HG03064 (cell line): ENCODE measurements around the gene THUMPD3.

Source experiments
- ATAC-seq: cut with Tn5 transposase; IDR thresholded peaks from one replicate; pipeline ENCODE4 v1.9.1; 2021; ENCODE audit warnings: low read depth; ENCODE audit not compliant: unreplicated experiment

The THUMPD3 gene

DNA sequence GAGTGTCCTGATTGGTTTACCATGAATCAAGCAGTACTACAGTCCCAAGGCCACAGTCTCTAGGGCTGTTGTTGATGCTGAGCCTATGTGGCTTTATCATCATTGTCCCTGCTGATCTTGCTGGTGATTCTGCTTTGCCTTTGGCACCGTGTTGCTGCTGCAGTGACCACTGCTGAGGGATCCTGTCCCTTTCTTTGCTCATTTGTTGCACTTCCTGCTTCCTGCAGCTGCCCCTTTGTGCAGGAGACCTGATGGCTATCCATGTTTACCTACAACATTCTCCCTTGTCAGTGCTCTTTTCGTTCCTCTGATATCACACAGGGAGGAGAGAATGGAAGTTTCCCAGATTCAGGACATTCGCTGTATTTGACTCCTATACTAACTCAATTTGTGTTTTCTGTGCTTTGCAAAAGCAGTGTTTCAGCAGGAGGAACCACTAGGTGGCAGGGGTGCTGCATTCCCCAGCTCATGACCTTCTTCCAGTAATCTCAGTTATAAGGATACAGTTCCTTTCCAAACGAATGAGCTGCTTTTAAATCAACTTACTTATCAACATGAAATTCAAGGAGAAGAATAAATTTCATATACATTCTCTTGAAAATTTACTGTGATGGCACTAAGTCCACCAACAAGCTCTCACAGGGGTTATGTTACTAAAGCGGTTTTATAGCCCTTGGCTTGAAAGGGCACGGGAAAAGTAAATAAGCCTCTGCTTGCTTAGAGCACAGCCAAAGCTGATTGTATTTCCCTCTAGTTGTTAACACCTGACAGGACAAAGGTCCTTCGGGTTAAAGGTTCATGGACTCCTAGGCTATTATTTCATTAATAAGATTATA is 9.7 kb upstream of the THUMPD3 start:
- ATAC-seq: no peak

GRCh38 chr3:9361691-9362388 is 1.0 kb upstream of the THUMPD3 start:
- ATAC-seq: no peak

GRCh38 chr3:9369508-9369907 is 6.7 kb downstream of the THUMPD3 start:
- no peak for ATAC-seq

DNA sequence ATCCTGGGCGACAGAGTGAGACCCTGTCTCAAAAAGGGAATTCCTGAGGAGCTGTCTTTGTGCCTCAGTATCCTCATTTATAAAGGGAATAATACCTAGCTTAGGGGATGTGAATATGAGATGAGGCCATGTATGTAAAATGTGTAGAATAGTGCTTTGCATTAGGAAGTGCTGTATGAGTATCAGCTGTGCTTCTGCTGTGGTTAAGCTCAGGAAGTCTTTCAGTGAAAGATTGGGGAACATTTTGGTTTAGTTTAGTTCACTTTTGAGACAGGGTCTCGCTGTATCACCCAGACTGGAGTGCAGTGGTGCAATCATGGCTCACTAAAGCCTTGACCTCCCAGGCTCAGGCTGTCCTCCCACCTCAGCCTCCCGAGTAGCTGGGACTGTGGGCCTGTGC is 10.6 kb downstream of the THUMPD3 start:
- no peak for ATAC-seq

DNA sequence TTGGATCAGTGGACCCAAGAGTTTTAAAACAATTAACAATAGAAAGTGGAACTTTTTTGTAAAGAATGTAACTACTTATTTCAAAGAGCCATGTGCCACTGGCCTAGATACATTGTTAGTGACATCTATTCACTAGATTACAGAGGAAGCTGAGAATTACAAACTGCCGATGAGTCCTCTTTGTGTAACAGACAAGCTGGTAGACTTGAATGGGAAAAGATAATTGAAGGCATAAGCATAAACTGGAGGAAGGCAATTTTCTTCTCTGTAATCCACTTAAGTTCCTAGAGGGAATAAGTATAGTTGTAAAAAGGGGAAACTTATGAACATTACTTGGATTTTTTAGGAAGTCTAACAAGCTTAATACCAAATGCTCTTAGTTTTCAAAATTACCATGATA is 15.1 kb downstream of the THUMPD3 start:
- ATAC-seq: no peak

GRCh38 chr3:9379327-9379726 is 16.5 kb downstream of the THUMPD3 start:
- ATAC-seq: no peak

GRCh38 chr3:9380014-9380413 is 17.2 kb downstream of the THUMPD3 start:
- ATAC-seq: no peak

DNA sequence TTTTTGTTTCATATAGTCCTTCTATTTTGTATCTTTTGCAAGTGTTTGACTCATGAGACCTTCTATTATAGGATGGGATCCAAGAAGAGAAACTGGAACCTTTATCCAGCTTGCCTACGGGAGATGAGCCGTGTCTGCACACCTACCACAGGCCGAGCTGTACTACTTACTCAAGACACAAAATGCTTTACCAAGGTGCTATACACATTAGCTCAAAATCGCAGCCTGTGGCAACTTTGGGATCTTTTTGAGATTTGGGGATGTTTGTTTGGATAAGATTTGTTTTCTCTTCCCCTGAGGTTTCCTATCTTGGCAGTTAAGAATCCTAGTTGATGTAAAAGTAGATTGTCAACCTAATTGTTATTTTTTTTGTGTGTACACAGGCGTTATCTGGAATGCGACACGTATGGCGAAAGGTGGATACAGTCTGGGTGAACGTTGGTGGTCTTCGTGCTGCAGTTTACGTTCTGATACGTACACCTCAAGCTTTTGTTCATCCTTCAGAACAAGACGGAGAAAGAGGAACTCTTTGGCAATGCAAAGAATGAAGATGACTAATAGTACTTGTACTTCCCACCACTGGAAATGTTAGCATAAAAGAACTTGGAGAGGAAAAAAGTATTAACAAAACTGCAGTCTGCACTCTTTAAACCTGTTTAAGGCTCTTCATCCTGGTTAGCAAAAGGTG is 21.4 kb downstream of the THUMPD3 start:
- ATAC-seq: no peak

GRCh38 chr3:9385187-9386077 is 22.6 kb downstream of the THUMPD3 start:
- no peak for ATAC-seq

- no peak for ATAC-seq
Measured at GRCh38 chr3:9386078-9386459, 23.2 kb downstream of the THUMPD3 start.

DNA sequence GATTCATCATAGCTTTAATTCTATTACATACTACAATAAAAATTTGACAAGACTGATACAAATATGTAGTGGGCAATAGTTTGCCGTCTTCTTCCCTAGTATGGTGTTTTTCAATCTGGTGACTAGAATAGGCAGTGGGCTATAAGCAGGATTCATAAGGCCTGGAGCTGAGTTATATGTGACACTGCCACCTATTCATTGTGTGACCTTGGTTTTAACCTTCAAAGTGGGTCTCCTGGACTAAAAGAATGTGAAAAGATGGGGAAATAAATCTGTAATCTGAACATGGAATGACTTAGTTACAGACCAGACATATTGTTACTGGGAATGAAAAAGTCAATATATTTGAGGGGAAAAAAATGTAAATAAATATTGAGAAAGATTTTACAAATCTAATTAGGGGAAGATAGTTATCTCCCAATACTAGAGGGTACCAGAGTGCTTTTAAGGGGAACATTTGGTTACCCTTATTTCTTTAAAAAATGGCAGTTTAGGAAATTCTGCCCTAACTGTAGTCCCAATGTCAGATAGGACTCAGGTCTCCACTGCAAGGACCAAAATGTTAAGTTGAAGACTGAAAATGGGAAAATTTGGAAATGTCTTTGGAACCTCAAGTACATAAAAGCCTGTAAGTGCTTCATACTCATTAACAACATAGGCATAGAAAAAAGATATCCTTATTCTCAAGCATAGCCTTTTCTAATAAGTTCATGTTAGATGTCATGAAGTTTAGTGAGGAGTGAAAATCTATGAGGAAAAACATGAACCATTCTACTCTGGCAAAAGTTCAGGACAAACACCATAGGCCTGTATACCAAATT is 23.9 kb downstream of the THUMPD3 start:
- ATAC-seq: no peak

GRCh38 chr3:9387322-9387655 is 24.4 kb downstream of the THUMPD3 start:
- no peak for ATAC-seq

DNA sequence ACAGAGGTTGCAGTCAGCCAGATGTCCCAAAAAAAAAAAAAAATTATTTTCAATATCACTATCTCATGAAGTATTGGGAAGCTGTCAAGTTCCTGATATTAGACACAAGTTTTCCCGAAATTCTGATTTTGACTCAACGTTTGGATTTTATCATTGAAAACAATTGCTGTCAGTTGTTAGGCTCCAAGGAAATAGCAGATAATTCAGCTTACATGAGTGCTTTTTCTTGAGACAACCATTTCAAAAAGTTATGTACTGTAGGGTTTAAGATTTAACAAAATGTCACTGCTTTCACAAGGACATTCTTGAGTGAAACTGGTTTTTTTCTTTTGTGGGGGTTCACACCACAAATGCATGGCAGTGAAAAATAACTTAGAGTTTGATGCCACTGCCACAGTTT is 25.3 kb downstream of the THUMPD3 start:
- ATAC-seq: no peak

DNA sequence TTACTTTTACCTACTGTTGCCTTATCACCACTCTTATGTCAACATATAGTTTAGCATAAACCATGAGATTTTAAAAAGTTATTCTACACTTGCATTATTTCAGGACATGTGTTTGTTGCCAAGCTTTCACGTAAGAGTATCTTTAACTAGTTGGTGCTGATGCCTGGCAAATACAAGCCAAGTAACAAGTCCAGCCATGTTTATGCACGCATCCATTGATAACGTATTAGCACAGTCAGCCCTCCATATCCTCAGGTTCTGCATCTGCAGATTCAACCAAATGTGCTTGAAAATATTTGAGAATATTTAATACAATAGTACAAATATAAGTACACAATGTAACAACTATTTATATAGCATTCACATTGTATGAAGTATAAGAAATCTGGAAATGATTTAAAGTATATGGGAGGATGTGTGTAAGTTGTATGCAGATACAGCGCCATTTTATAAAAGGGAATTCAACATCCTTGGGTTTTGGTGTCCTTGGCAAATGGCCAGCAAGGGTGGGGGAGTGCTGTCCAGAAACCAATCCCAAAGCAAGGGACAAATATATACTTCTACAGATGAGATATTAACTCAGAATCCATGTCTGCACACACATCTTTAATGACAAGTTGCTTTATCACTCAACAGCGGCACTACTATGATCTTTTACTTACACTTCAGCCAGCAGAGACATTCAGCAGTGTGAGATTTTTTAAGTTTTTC is 25.9 kb downstream of the THUMPD3 start:
- no peak for ATAC-seq

DNA sequence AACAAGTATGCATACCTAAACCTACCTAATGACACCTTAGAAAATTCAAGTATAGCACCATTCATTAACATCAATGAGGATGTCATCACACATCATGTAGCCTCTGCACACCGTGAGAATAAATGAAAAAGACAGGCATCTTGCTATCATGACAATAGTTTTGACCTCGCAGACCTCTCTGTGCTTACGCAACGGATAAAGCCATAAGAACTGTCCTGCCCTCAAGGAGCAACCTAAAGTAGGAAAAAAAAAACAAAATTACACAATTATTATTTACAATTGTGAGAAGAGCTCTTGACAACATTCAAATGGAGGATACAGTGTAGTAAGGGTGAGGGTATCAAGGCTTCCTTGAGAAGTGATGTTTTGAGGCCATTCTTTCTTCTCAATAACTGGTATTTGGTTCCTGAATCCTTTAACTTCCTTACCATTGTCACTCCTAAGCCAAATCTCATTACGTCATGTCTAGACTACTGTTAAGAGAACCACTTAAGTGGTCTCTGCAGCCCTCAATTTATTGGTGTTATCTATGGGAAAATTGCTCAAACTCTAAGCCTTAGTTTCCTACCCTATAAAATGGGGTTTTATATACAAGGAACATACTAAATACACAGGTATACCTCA is 27.5 kb downstream of the THUMPD3 start:
- ATAC-seq: no peak

DNA sequence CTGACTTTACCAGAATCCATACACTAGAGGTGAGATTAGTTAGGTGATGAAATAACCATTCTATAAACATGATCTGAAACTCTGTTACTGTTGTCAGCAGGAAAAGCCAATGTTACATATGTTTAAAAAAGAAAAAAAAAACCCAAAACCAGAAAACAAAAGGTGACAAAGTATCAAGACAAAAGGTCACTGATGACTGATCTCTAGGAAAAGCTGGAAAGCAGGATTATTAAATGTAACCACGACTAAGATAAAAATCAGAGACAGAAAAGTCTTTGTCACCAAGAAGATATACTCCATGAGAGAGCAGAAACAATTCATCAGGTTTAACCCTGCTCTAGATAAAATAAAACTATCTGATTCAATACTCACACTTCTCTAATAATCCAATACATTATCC is 29.2 kb downstream of the THUMPD3 start:
- ATAC-seq: no peak

GRCh38 chr3:9395570-9396300 is 32.9 kb downstream of the THUMPD3 start:
- no peak for ATAC-seq

- peak; percentile 20 for ATAC-seq
Measured at GRCh38 chr3:9396301-9396631, 33.4 kb downstream of the THUMPD3 start.
